Right lobe of liver (tissue), 6 donors: ENCODE data around the gene STRAP. TPM values are rescaled to one million over a fixed set of nuclear protein-coding genes. Genes with fewer than 3 reads are reported as not detected.

ENCODE experiments used
- ATAC-seq, 4 donors: fragments of 200-7000 bp; cut with Tn5 transposase; one replicate each; pipeline ENCODE4 v1.9.1; 2020; ENCODE audit warnings: mild to moderate bottlenecking in 4 of 4, moderate library complexity in 4 of 4
- DNase-seq, 3 donors: peaks; one replicate each; pipeline ENCODE4 v3.0.0-alpha.2; 2020
- H3K27ac ChIP-seq, 3 donors: fragments of 200-600 bp; one replicate each; pipeline ENCODE4 v1.8.0; 2022
- H3K27me3 ChIP-seq, 2 donors: fragments of 200-600 bp; one replicate each; pipeline ENCODE4 v1.8.0; 2022
- H3K36me3 ChIP-seq, 4 donors: fragments of 200-600 bp; sonication (generic) in 1 of 4; one replicate each; pipeline versions ENCODE4 v1.5.1 to v1.8.0; 2017 to 2022; ENCODE audit warnings: control low read depth in 1 of 4
- H3K4me1 ChIP-seq, 4 donors: fragments of 200-600 bp; sonication (generic) in 1 of 4; one replicate each; pipeline versions ENCODE4 v1.5.1 to v1.8.0; 2017 to 2022; ENCODE audit warnings: control low read depth in 1 of 4
- H3K4me3 ChIP-seq, 3 donors: fragments of 200-600 bp; one replicate each; pipeline ENCODE4 v1.8.0; 2022
- H3K9me3 ChIP-seq, 4 donors: fragments of 200-600 bp; sonication (generic) in 1 of 4; one replicate each; pipeline versions ENCODE4 v1.5.1 to v1.8.0; 2017 to 2022; ENCODE audit warnings: control low read depth in 1 of 4
- CTCF ChIP-seq, 4 donors: fragments of 200-600 bp in 3 of 4; fragments of 450-650 bp in 1 of 4; IDR thresholded peaks; one replicate each; pipeline versions ENCODE4 v1.5.1 to v1.8.0; 2016 to 2022; ENCODE audit warnings: antibody characterized with exemption in 4 of 4, mild to moderate bottlenecking in 2 of 4
- POLR2A ChIP-seq: fragments of 450-650 bp; IDR thresholded peaks from one replicate; pipeline ENCODE4 v1.6.1; 2017; ENCODE audit warnings: antibody characterized with exemption, mild to moderate bottlenecking
- WGBS: methylation state at CpG from one replicate; pipeline ENCODE4 v1.1.6; 2018; ENCODE audit warnings: low coverage, low lambda C conversion rate; ENCODE audit not compliant: insufficient coverage; ENCODE audit errors: missing lambda C conversion rate; 5-methylcytosine and 5-hydroxymethylcytosine counted together
- intact Hi-C, 2 donors: fragments of 100-400 bp; cut with DNase I; formaldehyde crosslinking; loops; one replicate each; pipeline versions ENCODE4 v1.11.2 to v1.14.1; 2022
- total RNA-seq, 6 experiments: library from RNA; depleted of rRNA in 2 of 6; stranded (reverse); fragments of >200 nt in 2 of 6; fragmentation: NEBNext Ultra II Directional in 3 of 6; extraction: Animal tissue kit (Norgen Biotek cat#: 25700) in 3 of 6; gene quantifications; one replicate each; pipeline versions ENCODE4 v1.1.0 to v1.2.4, GENCODE V29; 2016 to 2023
- donor health status: DM: no; HTN: yes; CAD: no.
- donor health status: DM: no; HTN: no; CAD: no.
- donor health status: DM: no; HTN: no; CAD: no.
- donor health status: DM: no; HTN: yes; CAD: no.
- donor health status: DM: no; HTN: yes; CAD: no.

STRAP gene
- total RNA-seq, 6 experiments from 2014 or later = 41.3 to 53.5 (median 43.0) TPM

DNA sequence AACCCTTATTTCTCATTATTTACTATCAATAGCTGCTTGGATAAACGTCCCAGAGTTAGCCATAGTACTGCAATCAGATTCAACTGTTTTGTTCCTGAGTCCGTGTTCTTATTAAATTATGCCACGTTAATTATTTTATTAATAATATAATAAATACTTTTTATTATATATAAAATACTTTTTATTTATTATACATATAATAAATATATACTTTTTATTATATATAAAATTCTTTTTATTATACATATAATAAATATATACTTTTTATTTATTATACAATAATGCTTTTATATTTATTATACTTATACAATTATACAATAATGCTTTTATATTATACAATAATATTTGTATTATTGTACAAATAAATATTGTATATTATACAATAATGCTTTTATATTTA lies 11.1 kb downstream of the STRAP start:
- 43% methylated on average over 3 of the region's 3 CpGs for WGBS
- DNase-seq = no peak
- peaks cover 0 to 5% (median 0%) of the 10 kb centered on the region in 4 donors for H3K4me1 ChIP-seq
- TF ChIP-seq POLR2A (no peak), CTCF (IDR thresholded peaks at IDR 0.05) (no peak)
- no peaks in the 10 kb centered on the region for H3K27me3 ChIP-seq
- ATAC-seq = peak in 1 of 4 donors; percentile 14
- H3K4me3 ChIP-seq = no peak overlapping the region
- H3K9me3 ChIP-seq = no peaks in the 10 kb centered on the region
- intact Hi-C loops = no loop called here
- H3K27ac ChIP-seq = peak overlapping the region in 2 of 3 donors; percentile 57 to 67
- H3K36me3 ChIP-seq = peaks cover 0 to 43% (median 0%) of the 10 kb centered on the region in 4 donors

GRCh38 chr12:15896867-15897266 lies 14.7 kb downstream of the STRAP start:
- H3K27me3 ChIP-seq = no peaks in the 10 kb centered on the region
- ATAC-seq = no peak
- no peak overlapping the region for H3K27ac ChIP-seq
- TF ChIP-seq POLR2A (no peak), CTCF (IDR thresholded peaks at IDR 0.05) (no peak)
- peaks cover 0 to 47% (median 9%) of the 10 kb centered on the region in 4 donors for H3K36me3 ChIP-seq
- peaks cover 0 to 11% (median 5%) of the 10 kb centered on the region in 4 donors for H3K4me1 ChIP-seq
- DNase-seq = no peak
- intact Hi-C loops = no loop called here
- 79% methylated on average over 1 of the region's 1 CpG for WGBS
- H3K4me3 ChIP-seq = no peak overlapping the region
- H3K9me3 ChIP-seq = no peaks in the 10 kb centered on the region

DNA sequence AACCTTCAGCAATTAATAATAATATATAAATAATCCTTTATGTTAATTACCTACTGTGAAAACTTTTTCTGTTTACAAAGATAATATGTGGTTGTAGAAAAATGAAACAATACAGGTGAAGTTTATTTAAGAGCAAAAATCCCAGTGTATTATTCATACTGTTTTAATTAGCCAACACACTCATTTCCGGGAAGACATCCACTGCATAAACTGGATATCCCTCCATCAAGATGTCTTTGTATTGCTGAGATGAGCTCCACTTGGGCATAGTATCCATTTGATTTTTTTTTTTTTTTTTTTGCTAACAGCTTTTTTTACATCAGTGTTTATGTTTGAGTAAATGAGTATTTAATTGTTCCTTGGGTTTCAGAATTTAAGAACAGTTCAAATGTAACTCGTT lies 15.2 kb downstream of the STRAP start:
- H3K9me3 ChIP-seq = no peaks in the 10 kb centered on the region
- H3K4me1 ChIP-seq = peaks cover 0 to 11% (median 5%) of the 10 kb centered on the region in 4 donors
- ATAC-seq = no peak
- H3K36me3 ChIP-seq = peaks cover 0 to 50% (median 11%) of the 10 kb centered on the region in 4 donors
- no peaks in the 10 kb centered on the region for H3K27me3 ChIP-seq
- WGBS = 81% methylated on average over 2 of the region's 2 CpGs
- no peak for DNase-seq
- no peak overlapping the region for H3K27ac ChIP-seq
- intact Hi-C loops = no loop called here
- no peak overlapping the region for H3K4me3 ChIP-seq
- TF ChIP-seq CTCF (IDR thresholded peaks at IDR 0.05) (no peak), POLR2A (no peak)

GRCh38 chr12:15899282-15899870 lies 17.2 kb downstream of the STRAP start:
- ATAC-seq (peak; percentile 73 to 84 (median 79)), DNase-seq (no peak)
- no peak overlapping the region for H3K27ac ChIP-seq
- H3K36me3 ChIP-seq = peaks cover 0 to 57% (median 18%) of the 10 kb centered on the region in 4 donors
- H3K4me3 ChIP-seq = no peak overlapping the region
- no peaks in the 10 kb centered on the region for H3K27me3 ChIP-seq
- intact Hi-C loops = no loop called here
- TF ChIP-seq POLR2A = no peak
- peak; percentile 60 to 78 (median 73) for TF ChIP-seq CTCF (IDR thresholded peaks at IDR 0.05)
- H3K9me3 ChIP-seq = no peaks in the 10 kb centered on the region
- H3K4me1 ChIP-seq = peaks cover 0 to 11% (median 5%) of the 10 kb centered on the region in 4 donors
